Measurements from ENCODE around the gene EHBP1L1.

DNA sequence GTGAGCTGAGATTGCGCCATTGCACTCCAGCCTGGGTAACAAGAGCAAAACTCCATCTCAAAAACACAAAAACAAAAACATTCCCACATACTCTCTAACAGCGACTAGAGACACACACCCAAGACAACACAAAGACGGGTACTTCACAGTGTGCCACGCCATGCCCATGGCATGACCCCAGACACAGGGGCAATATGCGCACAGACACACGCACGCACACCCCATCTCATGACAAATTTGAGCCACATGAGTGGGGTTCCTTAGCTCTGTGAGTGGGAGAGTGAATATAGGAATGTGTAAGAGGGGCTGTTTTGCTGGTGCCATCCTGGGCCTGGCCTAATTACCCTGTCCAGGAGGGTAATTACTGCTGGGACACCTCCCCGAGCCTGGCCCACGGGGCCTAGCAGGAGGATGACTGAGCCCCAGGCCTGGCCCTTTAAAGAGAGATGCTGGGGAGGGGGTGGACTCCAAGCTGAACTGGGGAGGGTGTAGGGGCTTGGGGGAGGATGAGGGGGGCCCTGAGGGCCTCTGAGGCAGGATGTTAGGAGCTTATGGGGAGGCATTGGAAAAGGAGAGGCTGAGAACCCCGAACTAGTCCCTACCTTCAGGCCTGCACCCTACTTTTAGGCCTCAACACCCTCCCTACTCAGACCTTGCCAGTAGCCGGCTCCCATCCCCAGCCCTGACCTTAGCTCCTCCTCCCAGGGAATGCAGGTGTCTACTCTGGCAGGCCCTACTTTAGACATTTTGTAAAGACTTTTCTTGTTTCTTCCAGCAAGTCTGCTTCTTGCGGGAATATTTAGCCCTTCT is 19.2 kb upstream of the EHBP1L1 start:
- TF ChIP-seq TAF1 (IDR thresholded peaks at IDR 0.05; ENCODE audit: low read depth, low read length) (no peak), SPI1 (IDR thresholded peaks at IDR 0.05; ENCODE audit: low read depth, low read length) (no peak), POLR2A (IDR thresholded peaks at IDR 0.05; ENCODE audit: low read depth, low read length) (no peak)

Measured in GM12891 (cell line).